H9 (cell line): ENCODE measurements around the gene RBM33. TPM values are rescaled to one million over a fixed set of nuclear protein-coding genes. Genes with fewer than 3 reads are reported as not detected.

Experiments used
- DNase-seq: peaks from one replicate; pipeline ENCODE4 v3.0.0-alpha.2; 2017
- H2AFZ ChIP-seq: one replicate; pipeline ENCODE4 v1.6.1; 2013; ENCODE audit warnings: mild to moderate bottlenecking, low read length, control low read depth, moderate library complexity
- H2AK5ac ChIP-seq: 2 replicates; pipeline ENCODE4 v1.6.1; 2013; ENCODE audit warnings: low read length, control low read depth, mixed read lengths; ENCODE audit not compliant: insufficient read length
- H2BK120ac ChIP-seq: one replicate; pipeline ENCODE4 v1.6.1; 2013; ENCODE audit warnings: low read depth, mild to moderate bottlenecking, low read length, control low read depth, inconsistent platforms; ENCODE audit not compliant: poor library complexity, severe bottlenecking
- H2BK12ac ChIP-seq: 2 replicates; pipeline ENCODE4 v1.6.1; 2013; ENCODE audit warnings: low read length, control low read depth, mixed read lengths, low read depth; ENCODE audit not compliant: insufficient read length
- H2BK15ac ChIP-seq: 2 replicates; pipeline ENCODE4 v1.6.1; 2013; ENCODE audit warnings: low read depth, low read length, control low read depth
- H2BK20ac ChIP-seq: one replicate; pipeline ENCODE4 v1.6.1; 2013; ENCODE audit warnings: low read depth, mild to moderate bottlenecking, low read length, control low read depth, inconsistent platforms; ENCODE audit not compliant: poor library complexity, severe bottlenecking
- H2BK5ac ChIP-seq: 2 replicates; pipeline ENCODE4 v1.6.1; 2013; ENCODE audit warnings: low read length, control low read depth, mixed read lengths; ENCODE audit not compliant: insufficient read length
- H3K14ac ChIP-seq: 2 replicates; pipeline ENCODE4 v1.6.1; 2013; ENCODE audit warnings: low read length, control low read depth; ENCODE audit not compliant: insufficient read depth
- H3K18ac ChIP-seq: 2 replicates; pipeline ENCODE4 v1.6.1; 2013; ENCODE audit warnings: low read depth, mild to moderate bottlenecking, mixed read lengths, low read length, control low read depth; ENCODE audit not compliant: insufficient read length
- H3K23ac ChIP-seq: 2 replicates; pipeline ENCODE4 v1.6.1; 2013; ENCODE audit warnings: low read length, control low read depth, mixed read lengths, low read depth; ENCODE audit not compliant: insufficient read length
- H3K23me2 ChIP-seq: 2 replicates; pipeline ENCODE4 v1.6.1; 2013; ENCODE audit warnings: low read depth, mild to moderate bottlenecking, mixed read lengths, low read length, control low read depth; ENCODE audit not compliant: insufficient read length, poor library complexity, severe bottlenecking
- H3K27ac ChIP-seq: 2 replicates; pipeline ENCODE4 v1.5.1; 2013; ENCODE audit warnings: low read length, control low read depth, mixed read lengths, low read depth; ENCODE audit not compliant: insufficient read length
- H3K27me3 ChIP-seq: 2 replicates; pipeline ENCODE4 v1.6.1; 2013; ENCODE audit warnings: low read length, control low read depth, inconsistent platforms; ENCODE audit not compliant: insufficient read depth
- H3K4ac ChIP-seq: 2 replicates; pipeline ENCODE4 v1.6.1; 2013; ENCODE audit warnings: low read depth, mild to moderate bottlenecking, control low read depth, inconsistent platforms, low read length, moderate library complexity
- H3K4me1 ChIP-seq: 2 replicates; pipeline ENCODE4 v1.6.1; 2013; ENCODE audit warnings: low read length, control low read depth, inconsistent platforms; ENCODE audit not compliant: insufficient read depth
- H3K4me2 ChIP-seq: 2 replicates; pipeline ENCODE4 v1.6.1; 2013; ENCODE audit warnings: low read length, control low read depth, mixed read lengths; ENCODE audit not compliant: insufficient read length, insufficient read depth
- H3K56ac ChIP-seq: 2 replicates; pipeline ENCODE4 v1.6.1; 2013; ENCODE audit warnings: low read depth, mild to moderate bottlenecking, mixed read lengths, low read length, control low read depth; ENCODE audit not compliant: insufficient read length
- H3K79me1 ChIP-seq: 2 replicates; pipeline ENCODE4 v1.6.1; 2013; ENCODE audit warnings: low read depth, mild to moderate bottlenecking, moderate library complexity, low read length, control low read depth, inconsistent platforms; ENCODE audit not compliant: insufficient read depth, poor library complexity, severe bottlenecking
- H3K79me2 ChIP-seq: 2 replicates; pipeline ENCODE4 v1.6.1; 2013; ENCODE audit warnings: low read length, control low read depth, inconsistent platforms; ENCODE audit not compliant: insufficient read depth
- H3K9ac ChIP-seq: 2 replicates; pipeline ENCODE4 v1.6.1; 2013; ENCODE audit warnings: low read length, control low read depth, mixed read lengths; ENCODE audit not compliant: insufficient read length; ENCODE audit errors: extremely low read depth
- H3K9me3 ChIP-seq: one replicate; pipeline ENCODE4 v1.6.1; 2013; ENCODE audit warnings: low read depth, low read length, inconsistent platforms; ENCODE audit not compliant: control insufficient read depth
- H3T11ph ChIP-seq: one replicate; pipeline ENCODE4 v1.6.1; 2013; ENCODE audit warnings: mild to moderate bottlenecking, low read length, control low read depth, inconsistent platforms
- H4K20me1 ChIP-seq: one replicate; pipeline ENCODE4 v1.6.1; 2013; ENCODE audit not compliant: control insufficient read depth, insufficient read length, insufficient read depth
- H4K5ac ChIP-seq: 2 replicates; pipeline ENCODE4 v1.6.1; 2013; ENCODE audit warnings: low read depth, mild to moderate bottlenecking, mixed read lengths, low read length, control low read depth; ENCODE audit not compliant: insufficient read length
- H4K8ac ChIP-seq: replicated peaks from 2 replicates; pipeline ENCODE4 v1.6.1; 2013; ENCODE audit warnings: low read length, control low read depth, mixed read lengths, low read depth; ENCODE audit not compliant: insufficient read length
- H4K91ac ChIP-seq: 2 replicates; pipeline ENCODE4 v1.6.1; 2013; ENCODE audit warnings: low read depth, mild to moderate bottlenecking, moderate library complexity, mixed read lengths, low read length, control low read depth; ENCODE audit not compliant: insufficient read length
- H3K27ac Mint-ChIP-seq, 3 experiments: 2 replicates in 2 of 3; 3 replicates in 1 of 3; pipeline ENCODE4 v1.8.0; 2020 to 2021; ENCODE audit warnings: mixed read lengths in 3 of 3, mild to moderate bottlenecking in 1 of 3, moderate library complexity in 1 of 3
- H3K27me3 Mint-ChIP-seq: 2 replicates; pipeline ENCODE4 v1.8.0; 2021; ENCODE audit warnings: low read depth, mild to moderate bottlenecking, moderate library complexity, mixed read lengths
- H3K36me3 Mint-ChIP-seq, 3 experiments: 2 replicates in 2 of 3; 3 replicates in 1 of 3; pipeline ENCODE4 v1.8.0; 2020 to 2021; ENCODE audit warnings: low read depth in 3 of 3, mixed read lengths in 3 of 3; ENCODE audit not compliant: insufficient read depth in 1 of 3
- H3K4me1 Mint-ChIP-seq, 2 experiments: 2 replicates each; pipeline ENCODE4 v1.8.0; 2020; ENCODE audit warnings: mixed read lengths in 2 of 2
- H3K4me3 Mint-ChIP-seq, 2 experiments: 2 replicates in 1 of 2; 3 replicates in 1 of 2; pipeline ENCODE4 v1.8.0; 2020 to 2021; ENCODE audit warnings: mild to moderate bottlenecking in 2 of 2, mixed read lengths in 2 of 2, moderate library complexity in 1 of 2
- H3K9me3 Mint-ChIP-seq, 2 experiments: 2 replicates in 1 of 2; 3 replicates in 1 of 2; pipeline ENCODE4 v1.8.0; 2020; ENCODE audit warnings: mild to moderate bottlenecking in 2 of 2, mixed read lengths in 2 of 2, moderate library complexity in 1 of 2
- WGBS: extraction: QIAGEN DNeasy Blood & Tissue Kit; methylation state at CpG from one replicate; pipeline ENCODE4 v1.1.7; 2013; ENCODE audit warnings: missing lambda C conversion rate, low lambda C conversion rate, mixed read lengths; ENCODE audit not compliant: insufficient read length; ENCODE audit errors: extremely low coverage; 5-methylcytosine and 5-hydroxymethylcytosine counted together
- total RNA-seq: library from RNA; stranded (reverse); gene quantifications from 2 replicates; pipeline ENCODE4 v1.2.1, GENCODE V29; 2021
- TF ChIP-seq, protein P1 (sequence below): fragments of 200-600 bp; sonication (generic); conservative IDR thresholded peaks from 3 replicates; pipeline ENCODE4 v1.8.0; 2021; ENCODE audit warnings: antibody characterized with exemption, mild to moderate bottlenecking

Gene RBM33
- total RNA-seq, 1 experiment from 2014 or later, result 71.3 TPM

DNA sequence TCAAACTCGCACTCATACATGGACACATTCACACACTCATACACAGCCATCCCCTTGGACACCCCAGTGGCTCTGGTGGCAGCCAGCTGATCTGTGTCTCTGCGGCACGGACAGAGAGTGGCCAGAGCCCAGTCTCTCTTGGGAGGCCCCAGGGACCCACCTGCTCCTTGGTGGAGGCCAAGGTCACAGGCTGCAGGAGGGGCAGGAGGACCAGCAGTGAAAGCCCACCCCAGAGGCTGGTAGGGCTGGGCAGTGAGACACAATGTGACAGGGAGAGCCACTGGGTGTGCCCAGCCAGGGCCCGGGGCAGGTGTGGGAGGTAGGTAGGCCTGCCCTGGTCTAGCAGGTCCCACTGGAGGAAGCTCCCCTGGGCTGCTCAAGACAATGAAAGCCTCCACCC, 149.3 kb downstream of the RBM33 start:
- no peak overlapping the region for H3K27ac Mint-ChIP-seq
- no peak overlapping the region for H3T11ph ChIP-seq

More for the DNA sequence above, 149.3 kb downstream of the RBM33 start:
- no peaks in the 10 kb centered on the region for H3K4me1 ChIP-seq
- no peak overlapping the region for H2BK20ac ChIP-seq
- no peaks in the 10 kb centered on the region; the same call in 1 of the 2 replicates for H3K27me3 ChIP-seq
- no peak overlapping the region for H2BK15ac ChIP-seq
- no peaks in the 10 kb centered on the region for H3K9me3 ChIP-seq
- H4K8ac ChIP-seq, result no peak overlapping the region
- H4K20me1 ChIP-seq, result no peaks in the 10 kb centered on the region
- H3K27me3 Mint-ChIP-seq, result peaks cover 46% of the 10 kb centered on the region
- TF ChIP-seq, protein P1, sequence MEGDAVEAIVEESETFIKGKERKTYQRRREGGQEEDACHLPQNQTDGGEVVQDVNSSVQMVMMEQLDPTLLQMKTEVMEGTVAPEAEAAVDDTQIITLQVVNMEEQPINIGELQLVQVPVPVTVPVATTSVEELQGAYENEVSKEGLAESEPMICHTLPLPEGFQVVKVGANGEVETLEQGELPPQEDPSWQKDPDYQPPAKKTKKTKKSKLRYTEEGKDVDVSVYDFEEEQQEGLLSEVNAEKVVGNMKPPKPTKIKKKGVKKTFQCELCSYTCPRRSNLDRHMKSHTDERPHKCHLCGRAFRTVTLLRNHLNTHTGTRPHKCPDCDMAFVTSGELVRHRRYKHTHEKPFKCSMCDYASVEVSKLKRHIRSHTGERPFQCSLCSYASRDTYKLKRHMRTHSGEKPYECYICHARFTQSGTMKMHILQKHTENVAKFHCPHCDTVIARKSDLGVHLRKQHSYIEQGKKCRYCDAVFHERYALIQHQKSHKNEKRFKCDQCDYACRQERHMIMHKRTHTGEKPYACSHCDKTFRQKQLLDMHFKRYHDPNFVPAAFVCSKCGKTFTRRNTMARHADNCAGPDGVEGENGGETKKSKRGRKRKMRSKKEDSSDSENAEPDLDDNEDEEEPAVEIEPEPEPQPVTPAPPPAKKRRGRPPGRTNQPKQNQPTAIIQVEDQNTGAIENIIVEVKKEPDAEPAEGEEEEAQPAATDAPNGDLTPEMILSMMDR, result no peak
- H2AK5ac ChIP-seq, result no peak overlapping the region
- H2BK5ac ChIP-seq, result no peak overlapping the region
- H3K79me2 ChIP-seq, result no peaks in the 10 kb centered on the region
- no peak overlapping the region for H2AFZ ChIP-seq
- H4K91ac ChIP-seq, result no peak overlapping the region
- no peak for DNase-seq
- peaks cover 0 to 2% (median 0%) of the 10 kb centered on the region in 3 experiments; a peak in 1 of 7 replicates for H3K36me3 Mint-ChIP-seq
- peaks cover 0 to 7% of the 10 kb centered on the region in 2 experiments; a peak in 3 of 5 replicates for H3K9me3 Mint-ChIP-seq
- no peak overlapping the region for H3K27ac ChIP-seq
- H3K23me2 ChIP-seq, result peaks cover 3% of the 10 kb centered on the region
- H3K4me2 ChIP-seq, result no peak overlapping the region
- no peak overlapping the region for H3K23ac ChIP-seq
- no peaks in the 10 kb centered on the region for H3K4me1 Mint-ChIP-seq
- no peak overlapping the region for H3K4ac ChIP-seq
- H3K4me3 Mint-ChIP-seq, result no peak overlapping the region
- H4K5ac ChIP-seq, result no peak overlapping the region
- no peak overlapping the region for H3K9ac ChIP-seq
- H2BK120ac ChIP-seq, result no peak overlapping the region
- no peak overlapping the region for H3K56ac ChIP-seq
- no peak overlapping the region for H3K14ac ChIP-seq
- H2BK12ac ChIP-seq, result no peak overlapping the region
- no CpG with 5 or more reads among the region's 4 CpGs for WGBS
- no peak overlapping the region for H3K18ac ChIP-seq
- H3K79me1 ChIP-seq, result no peaks in the 10 kb centered on the region
